Breast epithelium (tissue), 3 donors: ENCODE results near the gene BLOC1S3.

ENCODE experiments used
- CTCF ChIP-seq, 3 donors: fragments of 450-650 bp; IDR thresholded peaks; one replicate each; pipeline ENCODE4 v1.5.1; 2016 to 2017; ENCODE audit warnings: antibody characterized with exemption in 3 of 3, mild to moderate bottlenecking in 3 of 3, moderate library complexity in 3 of 3
- POLR2A ChIP-seq: fragments of 450-650 bp; IDR thresholded peaks from one replicate; pipeline ENCODE4 v1.6.1; 2016; ENCODE audit warnings: antibody characterized with exemption, mild to moderate bottlenecking, moderate library complexity
- POLR2AphosphoS5 ChIP-seq, 3 donors: sonication (generic); formaldehyde crosslinking; IDR thresholded peaks; one replicate each; pipeline ENCODE4 v1.6.1; 2017; ENCODE audit warnings: antibody characterized with exemption in 3 of 3

- TF ChIP-seq CTCF (IDR thresholded peaks at IDR 0.05) (no peak), POLR2A (no peak), POLR2AphosphoS5 (IDR thresholded peaks at IDR 0.05) (no peak)
Observed at GRCh38 chr19:45168767-45169351, 9.7 kb upstream of the BLOC1S3 start.
